Epithelial cell of prostate (primary cell): ENCODE measurements around the gene CYB5B.
A peak's percentile ranks its signal among the peaks of the same experiment; 100 is the strongest.

Source experiments
- DNase-seq: peaks from one replicate; pipeline ENCODE4 v3.0.0-alpha.2; 2011; ENCODE audit warnings: low read depth, low spot score
- H3K27ac ChIP-seq: fragments of 450-650 bp; 2 replicates; pipeline ENCODE4 v1.5.1; 2017; ENCODE audit warnings: mild to moderate bottlenecking

Gene CYB5B

GRCh38 chr16:69424053-69424934 lies at the start of gene CYB5B:
CYB5B (plus strand) TSS chr16:69424619; CDS start chr16:69424684, 65 bp downstream.
- peak within 1 kb of the TSS; percentile 52 for H3K27ac ChIP-seq
- peak; percentile 94 for DNase-seq

- DNase-seq, result no peak
- H3K27ac ChIP-seq, result no peak overlapping the region
Measured at GRCh38 chr16:69376393-69377059, 47.9 kb upstream of the CYB5B start.

- no peak for DNase-seq
- no peak overlapping the region for H3K27ac ChIP-seq
Measured at GRCh38 chr16:69378036-69378435, 46.4 kb upstream of the CYB5B start.

- no peak overlapping the region for H3K27ac ChIP-seq
- DNase-seq, result no peak
Measured at GRCh38 chr16:69378760-69379159, 45.7 kb upstream of the CYB5B start.

- no peak for DNase-seq
- no peak overlapping the region for H3K27ac ChIP-seq
Measured at GRCh38 chr16:69381231-69381630, 43.2 kb upstream of the CYB5B start.

- no peak overlapping the region for H3K27ac ChIP-seq
- DNase-seq, result no peak
Measured at GRCh38 chr16:69382421-69382820, 42.0 kb upstream of the CYB5B start.

- no peak for DNase-seq
- H3K27ac ChIP-seq, result peak overlapping the region; percentile 71
Measured at GRCh38 chr16:69384974-69385373, 39.4 kb upstream of the CYB5B start.

GRCh38 chr16:69386596-69386995 lies 37.8 kb upstream of the CYB5B start:
- no peak for DNase-seq
- no peak overlapping the region for H3K27ac ChIP-seq

- DNase-seq, result no peak
- no peak overlapping the region for H3K27ac ChIP-seq
Measured at GRCh38 chr16:69393898-69394849, 30.2 kb upstream of the CYB5B start.

- no peak for DNase-seq
- peak overlapping the region; percentile 85 for H3K27ac ChIP-seq
Measured at GRCh38 chr16:69395859-69396186, 28.6 kb upstream of the CYB5B start.

- peak overlapping the region; percentile 85 for H3K27ac ChIP-seq
- peak; percentile 80 for DNase-seq
Measured at GRCh38 chr16:69396187-69397061, 28.0 kb upstream of the CYB5B start.

- no peak for DNase-seq
- H3K27ac ChIP-seq, result peak overlapping the region; percentile 85
Measured at GRCh38 chr16:69397821-69398521, 26.4 kb upstream of the CYB5B start.

- no peak for DNase-seq
- no peak overlapping the region for H3K27ac ChIP-seq
Measured at GRCh38 chr16:69399361-69399760, 25.1 kb upstream of the CYB5B start.

- no peak overlapping the region for H3K27ac ChIP-seq
- DNase-seq, result no peak
Measured at GRCh38 chr16:69402439-69402838, 22.0 kb upstream of the CYB5B start.

- no peak for DNase-seq
- peak overlapping the region; percentile 44 for H3K27ac ChIP-seq
Measured at GRCh38 chr16:69404275-69404805, 20.1 kb upstream of the CYB5B start.

GRCh38 chr16:69405326-69405725 lies 19.1 kb upstream of the CYB5B start:
- DNase-seq, result no peak
- peak overlapping the region; percentile 44 for H3K27ac ChIP-seq

- no peak for DNase-seq
- peak overlapping the region; percentile 44 for H3K27ac ChIP-seq
Measured at GRCh38 chr16:69405757-69406156, 18.7 kb upstream of the CYB5B start.

GRCh38 chr16:69406780-69407331 lies 17.6 kb upstream of the CYB5B start:
- no peak for DNase-seq
- no peak overlapping the region for H3K27ac ChIP-seq
